ENCODE data around the gene LYST.

DNA sequence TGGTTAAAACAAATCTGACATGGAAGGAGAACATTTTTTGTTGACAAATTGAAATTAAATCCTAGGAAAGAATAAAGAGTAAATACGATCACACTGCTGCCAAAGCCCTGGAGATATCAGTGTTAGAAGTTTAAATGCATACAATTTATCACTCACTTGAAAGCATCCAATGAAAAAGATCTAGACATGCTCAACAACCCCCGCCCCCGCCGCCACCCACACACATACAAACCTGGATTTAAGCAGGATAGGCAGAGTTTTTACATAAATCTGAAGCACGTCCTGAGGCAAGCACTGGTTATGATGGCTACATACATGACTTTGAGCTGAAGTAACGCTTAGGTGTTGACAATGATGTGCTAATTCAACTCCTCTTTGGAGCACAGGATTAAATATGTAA is 58.5 kb downstream of the LYST start:
- TF ChIP-seq GATA2 (IDR thresholded peaks at IDR 0.05; ENCODE audit: low read depth, low read length) (no peak), GATA3 (IDR thresholded peaks at IDR 0.05; ENCODE audit: low read depth, low read length) (no peak)
